ENCODE measurements around the gene ZBTB49. TPM values are rescaled to one million over a fixed set of nuclear protein-coding genes. Genes with fewer than 3 reads are reported as not detected.

Gene ZBTB49
- total RNA-seq, 1 experiment from 2014 or later = 5.6 TPM

DNA sequence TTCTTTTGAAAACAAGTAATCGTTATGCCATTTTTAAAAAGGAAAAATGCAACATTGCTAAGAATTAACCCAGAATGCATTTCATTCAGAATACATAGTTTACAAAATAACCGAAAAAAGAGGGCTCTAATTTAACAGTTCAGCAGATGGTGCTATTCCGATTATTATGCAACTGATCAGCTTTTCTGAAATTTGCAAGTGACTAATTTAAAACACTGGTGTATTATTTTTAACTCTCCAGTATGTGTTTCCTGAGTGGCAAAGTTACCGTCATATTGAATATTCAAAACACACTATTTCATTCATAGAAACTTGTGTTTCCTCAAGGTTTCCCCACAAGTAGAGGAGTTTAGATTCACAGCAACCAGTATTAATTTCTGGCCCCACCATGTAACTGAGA, 21.1 kb downstream of the ZBTB49 start:
- ChIA-PET CTCF (no interaction called here), POLR2A (no interaction called here)
- Mint-ChIP-seq H3K4me3 (no peak overlapping the region), H3K9me3 (no peaks in the 10 kb centered on the region), H3K27ac (no peak overlapping the region), H3K4me1 (peaks cover 12% of the 10 kb centered on the region), H3K36me3 (peaks cover 12% of the 10 kb centered on the region), H3K27me3 (ENCODE audit: low read depth) (no peaks in the 10 kb centered on the region)
- TF ChIP-seq TP53 (CRISPR knock-in tag; IDR thresholded peaks at IDR 0.05) = no peak
- no peak for TF ChIP-seq NR3C1 (CRISPR knock-in tag; conservative IDR thresholded peaks at IDR 0.05; ENCODE audit: low read depth)
- TF ChIP-seq ESRRA (CRISPR knock-in tag; IDR thresholded peaks at IDR 0.05; ENCODE audit: borderline replicate concordance) = no peak
- no peak for TF ChIP-seq GABPB1 (CRISPR knock-in tag; IDR thresholded peaks at IDR 0.05)
- TF ChIP-seq SMAD3 (CRISPR knock-in tag; IDR thresholded peaks at IDR 0.05; ENCODE audit: borderline replicate concordance) = no peak
- TF ChIP-seq, protein P1, sequence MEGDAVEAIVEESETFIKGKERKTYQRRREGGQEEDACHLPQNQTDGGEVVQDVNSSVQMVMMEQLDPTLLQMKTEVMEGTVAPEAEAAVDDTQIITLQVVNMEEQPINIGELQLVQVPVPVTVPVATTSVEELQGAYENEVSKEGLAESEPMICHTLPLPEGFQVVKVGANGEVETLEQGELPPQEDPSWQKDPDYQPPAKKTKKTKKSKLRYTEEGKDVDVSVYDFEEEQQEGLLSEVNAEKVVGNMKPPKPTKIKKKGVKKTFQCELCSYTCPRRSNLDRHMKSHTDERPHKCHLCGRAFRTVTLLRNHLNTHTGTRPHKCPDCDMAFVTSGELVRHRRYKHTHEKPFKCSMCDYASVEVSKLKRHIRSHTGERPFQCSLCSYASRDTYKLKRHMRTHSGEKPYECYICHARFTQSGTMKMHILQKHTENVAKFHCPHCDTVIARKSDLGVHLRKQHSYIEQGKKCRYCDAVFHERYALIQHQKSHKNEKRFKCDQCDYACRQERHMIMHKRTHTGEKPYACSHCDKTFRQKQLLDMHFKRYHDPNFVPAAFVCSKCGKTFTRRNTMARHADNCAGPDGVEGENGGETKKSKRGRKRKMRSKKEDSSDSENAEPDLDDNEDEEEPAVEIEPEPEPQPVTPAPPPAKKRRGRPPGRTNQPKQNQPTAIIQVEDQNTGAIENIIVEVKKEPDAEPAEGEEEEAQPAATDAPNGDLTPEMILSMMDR (IDR thresholded peaks at IDR 0.05) = no peak
- TF ChIP-seq, protein P2, sequence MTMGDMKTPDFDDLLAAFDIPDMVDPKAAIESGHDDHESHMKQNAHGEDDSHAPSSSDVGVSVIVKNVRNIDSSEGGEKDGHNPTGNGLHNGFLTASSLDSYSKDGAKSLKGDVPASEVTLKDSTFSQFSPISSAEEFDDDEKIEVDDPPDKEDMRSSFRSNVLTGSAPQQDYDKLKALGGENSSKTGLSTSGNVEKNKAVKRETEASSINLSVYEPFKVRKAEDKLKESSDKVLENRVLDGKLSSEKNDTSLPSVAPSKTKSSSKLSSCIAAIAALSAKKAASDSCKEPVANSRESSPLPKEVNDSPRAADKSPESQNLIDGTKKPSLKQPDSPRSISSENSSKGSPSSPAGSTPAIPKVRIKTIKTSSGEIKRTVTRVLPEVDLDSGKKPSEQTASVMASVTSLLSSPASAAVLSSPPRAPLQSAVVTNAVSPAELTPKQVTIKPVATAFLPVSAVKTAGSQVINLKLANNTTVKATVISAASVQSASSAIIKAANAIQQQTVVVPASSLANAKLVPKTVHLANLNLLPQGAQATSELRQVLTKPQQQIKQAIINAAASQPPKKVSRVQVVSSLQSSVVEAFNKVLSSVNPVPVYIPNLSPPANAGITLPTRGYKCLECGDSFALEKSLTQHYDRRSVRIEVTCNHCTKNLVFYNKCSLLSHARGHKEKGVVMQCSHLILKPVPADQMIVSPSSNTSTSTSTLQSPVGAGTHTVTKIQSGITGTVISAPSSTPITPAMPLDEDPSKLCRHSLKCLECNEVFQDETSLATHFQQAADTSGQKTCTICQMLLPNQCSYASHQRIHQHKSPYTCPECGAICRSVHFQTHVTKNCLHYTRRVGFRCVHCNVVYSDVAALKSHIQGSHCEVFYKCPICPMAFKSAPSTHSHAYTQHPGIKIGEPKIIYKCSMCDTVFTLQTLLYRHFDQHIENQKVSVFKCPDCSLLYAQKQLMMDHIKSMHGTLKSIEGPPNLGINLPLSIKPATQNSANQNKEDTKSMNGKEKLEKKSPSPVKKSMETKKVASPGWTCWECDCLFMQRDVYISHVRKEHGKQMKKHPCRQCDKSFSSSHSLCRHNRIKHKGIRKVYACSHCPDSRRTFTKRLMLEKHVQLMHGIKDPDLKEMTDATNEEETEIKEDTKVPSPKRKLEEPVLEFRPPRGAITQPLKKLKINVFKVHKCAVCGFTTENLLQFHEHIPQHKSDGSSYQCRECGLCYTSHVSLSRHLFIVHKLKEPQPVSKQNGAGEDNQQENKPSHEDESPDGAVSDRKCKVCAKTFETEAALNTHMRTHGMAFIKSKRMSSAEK (CRISPR knock-in tag; IDR thresholded peaks at IDR 0.05; ENCODE audit: borderline replicate concordance) = no peak
- no peak for TF ChIP-seq TEAD4 (CRISPR knock-in tag; IDR thresholded peaks at IDR 0.05)
- TF ChIP-seq, protein P3, sequence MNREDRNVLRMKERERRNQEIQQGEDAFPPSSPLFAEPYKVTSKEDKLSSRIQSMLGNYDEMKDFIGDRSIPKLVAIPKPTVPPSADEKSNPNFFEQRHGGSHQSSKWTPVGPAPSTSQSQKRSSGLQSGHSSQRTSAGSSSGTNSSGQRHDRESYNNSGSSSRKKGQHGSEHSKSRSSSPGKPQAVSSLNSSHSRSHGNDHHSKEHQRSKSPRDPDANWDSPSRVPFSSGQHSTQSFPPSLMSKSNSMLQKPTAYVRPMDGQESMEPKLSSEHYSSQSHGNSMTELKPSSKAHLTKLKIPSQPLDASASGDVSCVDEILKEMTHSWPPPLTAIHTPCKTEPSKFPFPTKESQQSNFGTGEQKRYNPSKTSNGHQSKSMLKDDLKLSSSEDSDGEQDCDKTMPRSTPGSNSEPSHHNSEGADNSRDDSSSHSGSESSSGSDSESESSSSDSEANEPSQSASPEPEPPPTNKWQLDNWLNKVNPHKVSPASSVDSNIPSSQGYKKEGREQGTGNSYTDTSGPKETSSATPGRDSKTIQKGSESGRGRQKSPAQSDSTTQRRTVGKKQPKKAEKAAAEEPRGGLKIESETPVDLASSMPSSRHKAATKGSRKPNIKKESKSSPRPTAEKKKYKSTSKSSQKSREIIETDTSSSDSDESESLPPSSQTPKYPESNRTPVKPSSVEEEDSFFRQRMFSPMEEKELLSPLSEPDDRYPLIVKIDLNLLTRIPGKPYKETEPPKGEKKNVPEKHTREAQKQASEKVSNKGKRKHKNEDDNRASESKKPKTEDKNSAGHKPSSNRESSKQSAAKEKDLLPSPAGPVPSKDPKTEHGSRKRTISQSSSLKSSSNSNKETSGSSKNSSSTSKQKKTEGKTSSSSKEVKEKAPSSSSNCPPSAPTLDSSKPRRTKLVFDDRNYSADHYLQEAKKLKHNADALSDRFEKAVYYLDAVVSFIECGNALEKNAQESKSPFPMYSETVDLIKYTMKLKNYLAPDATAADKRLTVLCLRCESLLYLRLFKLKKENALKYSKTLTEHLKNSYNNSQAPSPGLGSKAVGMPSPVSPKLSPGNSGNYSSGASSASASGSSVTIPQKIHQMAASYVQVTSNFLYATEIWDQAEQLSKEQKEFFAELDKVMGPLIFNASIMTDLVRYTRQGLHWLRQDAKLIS (CRISPR knock-in tag; IDR thresholded peaks at IDR 0.05; ENCODE audit: borderline replicate concordance) = no peak
- TF ChIP-seq, protein P4, sequence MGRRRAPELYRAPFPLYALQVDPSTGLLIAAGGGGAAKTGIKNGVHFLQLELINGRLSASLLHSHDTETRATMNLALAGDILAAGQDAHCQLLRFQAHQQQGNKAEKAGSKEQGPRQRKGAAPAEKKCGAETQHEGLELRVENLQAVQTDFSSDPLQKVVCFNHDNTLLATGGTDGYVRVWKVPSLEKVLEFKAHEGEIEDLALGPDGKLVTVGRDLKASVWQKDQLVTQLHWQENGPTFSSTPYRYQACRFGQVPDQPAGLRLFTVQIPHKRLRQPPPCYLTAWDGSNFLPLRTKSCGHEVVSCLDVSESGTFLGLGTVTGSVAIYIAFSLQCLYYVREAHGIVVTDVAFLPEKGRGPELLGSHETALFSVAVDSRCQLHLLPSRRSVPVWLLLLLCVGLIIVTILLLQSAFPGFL (CRISPR knock-in tag; IDR thresholded peaks at IDR 0.05; ENCODE audit: borderline replicate concordance) = no peak
- TF ChIP-seq, protein P5, sequence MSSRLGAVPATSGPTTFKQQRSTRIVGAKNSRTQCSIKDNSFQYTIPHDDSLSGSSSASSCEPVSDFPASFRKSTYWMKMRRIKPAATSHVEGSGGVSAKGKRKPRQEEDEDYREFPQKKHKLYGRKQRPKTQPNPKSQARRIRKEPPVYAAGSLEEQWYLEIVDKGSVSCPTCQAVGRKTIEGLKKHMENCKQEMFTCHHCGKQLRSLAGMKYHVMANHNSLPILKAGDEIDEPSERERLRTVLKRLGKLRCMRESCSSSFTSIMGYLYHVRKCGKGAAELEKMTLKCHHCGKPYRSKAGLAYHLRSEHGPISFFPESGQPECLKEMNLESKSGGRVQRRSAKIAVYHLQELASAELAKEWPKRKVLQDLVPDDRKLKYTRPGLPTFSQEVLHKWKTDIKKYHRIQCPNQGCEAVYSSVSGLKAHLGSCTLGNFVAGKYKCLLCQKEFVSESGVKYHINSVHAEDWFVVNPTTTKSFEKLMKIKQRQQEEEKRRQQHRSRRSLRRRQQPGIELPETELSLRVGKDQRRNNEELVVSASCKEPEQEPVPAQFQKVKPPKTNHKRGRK (CRISPR knock-in tag; IDR thresholded peaks at IDR 0.05; ENCODE audit: borderline replicate concordance) = no peak
- ATAC-seq (no peak), DNase-seq (ENCODE audit: low spot score) (no peak)
